ENCODE data around the gene TXNRD3. TPM values are rescaled to one million over a fixed set of nuclear protein-coding genes. Genes with fewer than 3 reads are reported as not detected.

The TXNRD3 gene
- polyA plus RNA-seq, 1 of the 3 experiments (the other 2 are of a cell fraction), result 4.7 TPM

- Histone ChIP-seq H2AFZ (ENCODE audit: low read depth) (no peak overlapping the region), H3K79me2 (ENCODE audit: insufficient read depth) (no peaks in the 10 kb centered on the region), H3K9me3 (no peaks in the 10 kb centered on the region), H3K4me1 (ENCODE audit: control insufficient read depth in 1 of 2, insufficient read depth in 2 of 2, low read depth in 1 of 2, low read length in 1 of 2) (peaks cover 4 to 45% of the 10 kb centered on the region in 2 experiments; a peak in 3 of 4 replicates), H3K27ac (ENCODE audit: low read depth in 2 of 2, low read length in 1 of 2) (no peak overlapping the region), H3K36me3 (replicated peaks in 1 of 2; ENCODE audit: control insufficient read depth in 1 of 2, insufficient read depth in 2 of 2, low read length in 1 of 2) (no peaks in the 10 kb centered on the region), H3K9me2 (no peaks in the 10 kb centered on the region), H4K20me1 (ENCODE audit: insufficient read depth) (no peaks in the 10 kb centered on the region), H3F3A (replicated peaks; ENCODE audit: insufficient read depth) (no peaks in the 10 kb centered on the region), H3K9ac (no peak overlapping the region), H3K27me3 (ENCODE audit: insufficient read depth) (no peaks in the 10 kb centered on the region), H3K4me3 (ENCODE audit: low read depth in 2 of 2, low read length in 1 of 2) (no peak overlapping the region), H3K4me2 (no peak overlapping the region)
- no peak for DNase-seq
- ChIA-PET CTCF (interaction anchor here (0.7 to 2.6 kb wide), 3 partner anchors 13 to 319 kb away, joined by 3 to 13 read pairs (median 4); no protein-coding TSS in a partner anchor), POLR2A (no interaction called here)
- TF ChIP-seq CHD2 (IDR thresholded peaks at IDR 0.05; ENCODE audit: low read length, partially characterized antibody) (no peak), NFIC (IDR thresholded peaks at IDR 0.05; ENCODE audit: borderline replicate concordance) (no peak), IRF3 (IDR thresholded peaks at IDR 0.05; ENCODE audit: low read depth, low read length) (no peak), POLR2AphosphoS5 (IDR thresholded peaks at IDR 0.05; ENCODE audit: low read depth, low read length) (no peak), EP300 (IDR thresholded peaks at IDR 0.05; ENCODE audit: borderline replicate concordance in 1 of 2, low read depth in 1 of 2, low read length in 1 of 2) (no peak), FOXM1 (IDR thresholded peaks at IDR 0.05; ENCODE audit: low read depth) (no peak), NRF1 (IDR thresholded peaks at IDR 0.05; ENCODE audit: low read depth, low read length) (no peak)
- WGBS (ENCODE audit: low lambda C conversion rate), result 80% methylated on average over 2 of the region's 2 CpGs
Observed at GRCh38 chr3:126685493-126685892, 30.6 kb upstream of the TXNRD3 start.

GRCh38 chr3:126685021-126685420, 30.1 kb upstream of the TXNRD3 start:
- Histone ChIP-seq H3K27me3 (ENCODE audit: insufficient read depth) (no peaks in the 10 kb centered on the region), H3K36me3 (replicated peaks in 1 of 2; ENCODE audit: control insufficient read depth in 1 of 2, insufficient read depth in 2 of 2, low read length in 1 of 2) (no peaks in the 10 kb centered on the region), H3K27ac (ENCODE audit: low read depth in 2 of 2, low read length in 1 of 2) (no peak overlapping the region; a peak in 1 of 4 replicates), H3K4me2 (no peak overlapping the region), H3K4me3 (ENCODE audit: low read depth in 2 of 2, low read length in 1 of 2) (no peak overlapping the region), H4K20me1 (ENCODE audit: insufficient read depth) (no peaks in the 10 kb centered on the region), H3K9me2 (no peaks in the 10 kb centered on the region), H3K9ac (no peak overlapping the region), H3K9me3 (no peaks in the 10 kb centered on the region), H3F3A (replicated peaks; ENCODE audit: insufficient read depth) (no peaks in the 10 kb centered on the region), H3K4me1 (ENCODE audit: control insufficient read depth in 1 of 2, insufficient read depth in 2 of 2, low read depth in 1 of 2, low read length in 1 of 2) (peaks cover 7 to 49% of the 10 kb centered on the region in 2 experiments; a peak in 3 of 4 replicates), H3K79me2 (ENCODE audit: insufficient read depth) (no peaks in the 10 kb centered on the region), H2AFZ (ENCODE audit: low read depth) (no peak overlapping the region)
- ChIA-PET CTCF (interaction anchor here (1.0 to 6.9 kb wide), 3 partner anchors 13 to 300 kb away, joined by 3 to 77 read pairs (median 13); partner anchors contain the start of gene PLXNA1), POLR2A (interaction anchor here (2.2 kb wide), 1 partner anchor 64 kb away, joined by 9 read pairs; no protein-coding TSS in a partner anchor)
- TF ChIP-seq RCOR1 (IDR thresholded peaks at IDR 0.05; ENCODE audit: low read length) (no peak), PBX3 (IDR thresholded peaks at IDR 0.05) (no peak), RAD21 (IDR thresholded peaks at IDR 0.05; ENCODE audit: low read length) (no peak), YY1 (IDR thresholded peaks at IDR 0.05; ENCODE audit: low read depth) (no peak), CTCF (IDR thresholded peaks at IDR 0.05) (no peak), SMC3 (IDR thresholded peaks at IDR 0.05; ENCODE audit: low read depth, low read length) (no peak), NRF1 (IDR thresholded peaks at IDR 0.05; ENCODE audit: low read depth, low read length) (no peak), FOSL2 (IDR thresholded peaks at IDR 0.05; ENCODE audit: borderline replicate concordance, low read depth) (no peak)
- WGBS (ENCODE audit: low lambda C conversion rate), result 92% methylated on average over 1 of the region's 3 CpGs
- no peak for DNase-seq
